HG02884 (cell line): Measurements from ENCODE around the gene MACROD1.

Source experiments
- ATAC-seq: cut with Tn5 transposase; IDR thresholded peaks from one replicate; pipeline ENCODE4 v1.9.1; 2021; ENCODE audit warnings: mild to moderate bottlenecking, moderate library complexity; ENCODE audit not compliant: unreplicated experiment

Gene MACROD1

GRCh38 chr11:64077607-64078006 is 88.3 kb downstream of the MACROD1 start:
- no peak for ATAC-seq

- ATAC-seq, result no peak
These were observed 89.2 kb downstream of the MACROD1 start for GRCh38 chr11:64076758-64077157.

DNA sequence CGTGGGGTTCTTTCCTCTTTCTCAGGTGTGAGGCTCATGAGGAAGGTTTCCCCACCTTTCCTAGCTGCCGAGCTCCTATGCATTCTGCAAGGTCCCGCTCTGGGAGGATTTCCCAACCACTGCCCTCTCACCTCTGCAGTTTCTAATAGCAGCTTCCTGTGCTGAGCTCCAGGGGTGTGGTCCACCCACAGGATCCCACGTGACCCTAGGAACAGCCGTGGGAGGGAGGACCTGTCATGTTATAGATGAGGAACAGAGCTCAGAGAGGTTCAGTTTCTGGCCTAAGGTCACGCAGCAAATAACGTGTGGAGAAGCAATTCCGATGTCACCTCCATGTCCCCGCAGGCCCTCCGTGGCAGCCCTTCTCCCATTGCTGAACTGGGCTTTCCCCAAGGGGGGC is 91.7 kb downstream of the MACROD1 start:
- no peak for ATAC-seq

- no peak for ATAC-seq
These were observed 92.4 kb downstream of the MACROD1 start for GRCh38 chr11:64073542-64073941.

GRCh38 chr11:64072871-64073270 is 93.0 kb downstream of the MACROD1 start:
- ATAC-seq, result no peak

DNA sequence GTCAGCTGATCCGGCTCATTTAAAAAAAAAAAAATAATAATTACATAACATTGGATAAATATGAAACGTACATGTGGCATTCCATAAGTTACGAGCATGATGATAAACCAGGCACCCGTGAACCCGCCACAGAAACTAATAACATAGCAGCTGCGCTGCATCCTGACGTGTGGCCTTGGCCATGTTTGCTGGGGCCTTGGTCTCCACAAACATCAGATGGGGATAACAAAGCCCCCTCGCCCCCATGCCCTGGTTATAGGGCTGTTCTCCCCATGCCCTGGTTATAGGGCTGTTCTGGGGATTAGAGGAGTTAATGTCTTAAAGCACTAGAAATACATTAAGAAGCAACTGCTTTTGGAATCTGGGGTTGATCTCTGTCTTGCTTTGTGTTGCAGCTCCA is 93.5 kb downstream of the MACROD1 start:
- ATAC-seq, result no peak

DNA sequence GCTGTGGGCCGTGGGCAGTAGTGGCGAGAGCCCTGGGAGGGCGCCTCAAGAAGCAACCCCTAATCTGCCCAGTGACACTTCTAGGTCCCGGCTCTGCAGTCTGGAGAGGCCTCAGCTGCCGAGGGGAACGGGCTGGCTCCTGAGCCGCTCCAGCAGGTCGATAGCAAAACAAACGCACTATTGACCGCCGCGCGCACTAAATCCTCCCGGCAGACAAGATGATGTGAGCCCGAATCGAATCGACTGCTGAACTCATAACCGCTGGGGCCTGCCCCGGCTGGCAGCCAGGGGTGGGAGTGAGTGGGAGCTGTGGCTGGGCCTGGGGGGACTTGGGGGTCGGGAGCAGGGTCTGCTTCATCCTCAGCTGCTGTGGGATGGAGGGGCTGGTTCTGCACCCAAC is 94.1 kb downstream of the MACROD1 start:
- ATAC-seq, result no peak

- ATAC-seq, result no peak
These were observed 95.6 kb downstream of the MACROD1 start for GRCh38 chr11:64070314-64070681.

- no peak for ATAC-seq
These were observed 96.3 kb downstream of the MACROD1 start for GRCh38 chr11:64069401-64070313.

DNA sequence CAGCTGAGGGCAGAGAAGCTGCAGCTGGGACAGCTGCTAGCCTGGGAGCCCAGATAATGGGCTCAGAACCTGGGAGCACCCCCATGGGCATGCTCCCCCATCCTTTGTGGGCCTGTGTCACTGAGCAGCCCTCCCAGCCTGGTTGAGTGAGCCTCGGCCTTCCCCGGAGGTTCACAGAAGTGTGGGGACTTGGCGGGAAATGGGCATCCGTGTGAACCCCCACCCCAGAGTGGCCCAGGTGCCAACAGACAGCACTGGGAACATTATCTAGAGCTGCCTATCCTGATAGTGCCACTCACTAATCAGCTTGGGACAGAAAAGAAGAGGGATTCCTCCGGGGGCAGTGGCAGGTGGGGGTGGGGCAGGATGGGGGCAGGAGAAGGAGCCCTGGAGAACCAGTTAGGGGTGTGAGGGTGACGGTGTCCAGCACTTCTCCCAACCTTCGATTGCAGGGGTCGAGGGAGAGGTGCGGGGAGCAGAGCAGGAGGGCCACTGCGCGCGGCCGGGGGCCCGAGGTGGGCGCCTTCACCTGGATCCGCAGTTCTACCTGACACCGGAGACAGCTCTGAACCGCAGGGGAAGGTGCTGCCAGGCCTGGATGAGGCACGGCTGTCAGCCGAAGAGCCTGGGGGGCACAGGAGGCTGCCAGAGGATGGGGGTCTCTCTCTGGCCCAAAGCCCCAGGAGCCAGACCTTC is 97.1 kb downstream of the MACROD1 start:
- ATAC-seq, result no peak

GRCh38 chr11:64067230-64067993 is 98.5 kb downstream of the MACROD1 start:
- ATAC-seq, result no peak

- no peak for ATAC-seq
These were observed 100.2 kb downstream of the MACROD1 start for GRCh38 chr11:64065712-64066111.

GRCh38 chr11:64065141-64065465 is 100.8 kb downstream of the MACROD1 start:
- ATAC-seq, result no peak

DNA sequence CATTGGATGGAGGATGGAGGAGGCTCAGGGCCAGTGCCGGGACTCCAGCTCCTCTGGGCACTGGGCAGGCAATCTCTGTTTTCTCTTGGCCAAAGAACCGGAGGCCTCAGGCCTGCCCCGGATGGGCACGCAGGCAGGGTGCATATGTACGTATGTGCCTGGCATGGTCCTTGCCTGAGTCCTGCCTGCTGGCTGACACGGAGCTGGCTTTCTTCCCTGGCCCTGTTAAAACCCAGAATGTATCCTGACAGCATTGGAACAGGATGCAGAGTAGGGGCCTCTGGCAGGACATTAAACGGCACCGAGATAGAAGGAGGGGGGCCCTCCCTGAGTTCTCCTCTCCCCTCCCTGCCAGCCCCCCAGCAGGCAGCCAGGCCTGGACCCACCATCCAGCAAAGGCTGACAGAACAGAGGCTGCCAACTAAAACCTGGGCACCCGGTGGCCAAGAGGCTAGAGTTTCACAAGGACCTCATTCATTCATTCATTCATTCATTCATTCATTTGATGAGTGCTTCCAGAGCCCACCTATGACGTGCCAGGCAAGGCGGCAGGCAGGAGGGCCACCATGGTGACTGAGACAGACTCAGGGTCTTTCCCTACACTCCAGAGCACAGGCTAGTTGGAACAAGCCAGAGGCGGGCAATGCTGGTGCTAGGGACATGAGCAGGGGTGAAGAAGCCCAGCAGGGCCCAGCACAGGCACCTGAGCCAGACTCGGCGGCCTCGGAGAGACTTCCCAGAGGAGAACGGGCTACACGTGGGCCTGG is 101.4 kb downstream of the MACROD1 start:
- no peak for ATAC-seq

DNA sequence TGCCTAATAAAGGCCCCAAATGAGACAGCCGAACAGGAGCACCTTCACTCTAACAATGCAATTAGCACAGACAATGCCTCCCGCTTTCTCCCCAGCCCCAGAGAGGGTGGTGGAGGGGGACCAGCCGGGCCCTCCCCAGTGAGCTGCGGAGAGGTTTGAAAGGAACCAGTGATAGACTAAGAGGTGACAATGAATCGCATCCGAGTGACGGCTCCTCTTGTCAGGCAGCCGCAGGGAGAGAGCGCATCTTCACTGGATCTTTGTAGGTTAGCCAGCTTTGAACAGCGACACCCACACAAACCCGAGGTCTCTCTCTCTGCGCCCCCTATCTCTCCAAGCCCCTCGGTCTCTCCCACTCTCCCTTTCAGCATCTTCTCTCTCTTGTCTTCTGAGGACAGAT is 102.1 kb downstream of the MACROD1 start:
- no peak for ATAC-seq

DNA sequence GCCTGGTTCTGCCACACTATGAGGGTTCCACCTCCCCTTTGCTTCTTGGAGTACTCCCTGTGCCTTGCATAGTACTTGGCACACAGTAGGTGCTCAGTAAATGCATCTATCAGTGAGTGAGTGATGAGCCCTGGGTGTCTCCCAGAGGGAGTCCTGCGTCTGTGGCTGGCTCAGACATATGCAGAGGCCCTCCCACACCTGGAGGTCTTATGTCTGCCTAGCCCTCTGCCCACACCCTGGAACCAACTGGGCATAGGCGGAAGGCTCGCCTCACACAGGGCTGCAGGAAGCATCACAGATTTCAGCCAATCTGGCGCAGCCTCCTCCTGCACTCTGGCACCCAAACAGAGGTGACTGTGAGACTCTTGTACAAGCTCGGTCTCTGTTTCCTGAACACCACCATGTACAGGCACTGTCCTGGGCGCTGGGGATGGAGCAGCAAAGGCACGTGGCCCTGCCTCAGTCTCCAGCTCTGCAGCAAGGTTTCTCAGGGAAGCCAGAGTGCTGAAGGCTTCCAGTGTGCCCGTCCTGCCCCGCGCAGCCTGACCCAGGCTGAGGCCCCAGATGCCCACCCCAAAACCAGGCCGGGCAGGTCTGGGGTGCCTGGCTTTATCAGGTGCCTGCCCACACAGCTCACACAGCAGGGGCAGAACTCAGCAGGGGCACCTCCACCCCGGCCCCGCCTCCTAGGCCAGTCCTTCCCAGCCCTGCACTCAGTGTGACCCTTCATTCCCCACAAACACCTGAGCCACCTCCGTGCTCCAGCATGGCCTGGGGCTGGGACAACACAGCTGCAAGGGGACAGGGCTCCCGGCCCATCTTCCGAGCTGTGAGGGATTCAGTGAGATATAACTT is 103.5 kb downstream of the MACROD1 start:
- no peak for ATAC-seq

DNA sequence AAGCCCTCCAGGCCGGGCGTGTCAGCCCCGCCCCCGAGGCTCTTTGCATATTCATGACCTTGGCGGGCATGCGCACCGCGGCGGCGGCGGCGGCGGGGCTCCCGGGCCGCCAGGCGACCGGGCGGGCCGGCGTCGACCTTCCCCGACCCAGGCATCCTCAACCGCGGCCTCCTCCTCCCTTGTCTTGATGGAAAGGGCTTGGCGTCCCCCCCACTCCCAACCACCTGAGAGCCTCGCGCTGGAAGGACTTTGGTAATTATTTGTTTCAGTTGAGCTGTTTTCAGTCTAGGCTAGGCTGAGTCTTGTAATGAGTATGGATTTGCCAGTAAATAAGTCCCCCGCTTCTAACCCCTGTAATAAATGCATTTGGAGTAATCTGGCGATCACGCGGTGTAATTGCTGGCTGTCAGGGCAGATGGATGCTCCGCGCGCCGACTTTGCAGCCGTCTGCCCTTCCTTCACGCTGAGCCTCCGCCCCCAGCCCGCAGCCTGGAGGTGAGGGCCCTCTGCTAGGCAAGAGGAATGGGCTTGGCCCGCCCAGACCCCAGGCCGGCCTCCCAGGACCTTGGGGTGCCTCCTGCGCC is 105.0 kb downstream of the MACROD1 start:
- ATAC-seq, result no peak

DNA sequence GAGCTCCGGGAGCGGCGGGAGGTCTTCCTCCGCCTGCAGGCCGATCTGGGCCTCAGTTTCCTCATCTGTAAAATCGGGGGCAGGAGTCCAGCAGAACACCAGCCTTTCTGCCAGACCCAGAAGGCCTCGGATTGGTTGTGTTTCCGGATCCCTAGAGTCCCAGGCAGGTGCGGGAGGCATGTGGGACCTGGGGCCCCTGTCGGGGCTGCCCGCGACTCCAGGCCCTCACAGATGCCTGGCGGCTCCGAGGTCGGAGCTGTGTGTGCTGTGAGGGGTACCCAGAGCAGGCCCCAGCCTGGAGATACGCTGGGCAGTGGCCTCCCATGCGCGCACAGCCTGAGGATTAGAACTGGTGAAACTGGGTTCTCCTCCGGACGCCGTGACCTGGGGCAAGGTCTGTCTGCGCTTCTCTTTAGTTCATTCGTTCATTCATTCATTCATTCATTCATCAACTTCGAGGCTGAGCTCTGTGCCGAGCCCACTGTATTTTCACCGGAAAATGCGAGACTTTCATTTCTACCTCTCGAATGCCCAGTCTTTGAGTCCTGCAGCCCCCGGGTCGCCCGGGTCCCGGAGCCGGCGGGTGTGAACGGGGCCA is 105.6 kb downstream of the MACROD1 start:
- no peak for ATAC-seq
